ENCODE measurements around the gene STXBP5. TPM values are rescaled to one million over a fixed set of nuclear protein-coding genes. Genes with fewer than 3 reads are reported as not detected.

The STXBP5 gene
- total and polyA plus RNA-seq, 9 of the 15 experiments (the other 6 are each of a cell fraction or from before 2014, with no cell fraction given) = 23.3 to 172 (median 71.5) TPM

- no peaks in the 10 kb centered on the region for H3K79me2 ChIP-seq (ENCODE audit: control insufficient read depth, insufficient read depth, low read length)
- ATAC-seq (no peak), DNase-seq (ENCODE audit: extremely low read depth in 1 of 4, low spot score in 3 of 4) (no peak), FAIRE-seq (no peak)
- no peak overlapping the region for H2AFZ ChIP-seq (ENCODE audit: low read depth, low read length)
- H3K4me2 ChIP-seq (ENCODE audit: insufficient read depth, low read length) = no peak overlapping the region
- no peaks in the 10 kb centered on the region for H3K9me1 ChIP-seq (ENCODE audit: control insufficient read depth, insufficient read depth, low read length)
- no peak overlapping the region for H3K27ac ChIP-seq (ENCODE audit: extremely low read depth, low read depth, low read length)
- peaks cover 16% of the 10 kb centered on the region for H3K36me3 ChIP-seq (ENCODE audit: control insufficient read depth, insufficient read depth, low read length)
- no peaks in the 10 kb centered on the region for H4K20me1 ChIP-seq (replicated peaks; ENCODE audit: control insufficient read depth, insufficient read depth, low read length)
- H3K4me1 ChIP-seq (replicated peaks in 1 of 2; ENCODE audit: control insufficient read depth in 2 of 2, insufficient read depth in 2 of 2, low read length in 2 of 2) = peaks cover 6 to 30% of the 10 kb centered on the region in 2 experiments
- CTCF ChIA-PET (ENCODE audit: low intra/inter-chr PET ratio) = no interaction called here
- H3K9me3 ChIP-seq (replicated peaks; ENCODE audit: control insufficient read depth, insufficient read depth, low read depth, low read length) = peaks cover 4% of the 10 kb centered on the region
- no peaks in the 10 kb centered on the region for H3K27me3 ChIP-seq (ENCODE audit: control insufficient read depth in 2 of 2, insufficient read depth in 2 of 2, low read length in 2 of 2)
- no TSS peak for BruUV-seq (replicated peaks)
- H3K9ac ChIP-seq (ENCODE audit: insufficient read depth in 1 of 2, low read depth in 2 of 2, low read length in 2 of 2) = no peak overlapping the region
- WGBS (ENCODE audit: insufficient coverage, low coverage, missing lambda C conversion rate) = 73% methylated on average over 4 of the region's 4 CpGs
- intact Hi-C loops (cut with micrococcal nuclease) (loop anchor here (2.0 kb wide), 1 partner anchor 281 kb away; no protein-coding TSS in a partner anchor), in situ Hi-C loops (cut with MboI) (no loop called here)
- H3K4me3 ChIP-seq = no peak overlapping the region
- POLR2A ChIA-PET = interaction anchor here (1.4 kb wide), 1 partner anchor 11 kb away, joined by 3 read pairs; no protein-coding TSS in a partner anchor
- no peak for TF ChIP-seq ZNF57 (CRISPR knock-in tag; IDR thresholded peaks at IDR 0.05)
- TF ChIP-seq CXXC5 (CRISPR knock-in tag; IDR thresholded peaks at IDR 0.05) = no peak
- TF ChIP-seq PKNOX1 (IDR thresholded peaks at IDR 0.05) = peak; percentile 91
- TF ChIP-seq PBX2 (CRISPR knock-in tag; IDR thresholded peaks at IDR 0.05; ENCODE audit: low read depth) = no peak
- TF ChIP-seq PBX2 (tag; conservative IDR thresholded peaks at IDR 0.05; ENCODE audit: low read depth) = 0 out of 2 replicates have a peak, but pooled peaks have one; percentile 44
- no peak for TF ChIP-seq CREB3 (tag; conservative IDR thresholded peaks at IDR 0.05; ENCODE audit: low read depth)
- no peak for TF ChIP-seq ZZZ3 (IDR thresholded peaks at IDR 0.05)
- TF ChIP-seq EP300 (IDR thresholded peaks at IDR 0.05; ENCODE audit: low read length) = no peak
- no peak for TF ChIP-seq DPF2 (IDR thresholded peaks at IDR 0.05)
- 0 out of 2 replicates have a peak, but pooled peaks have one; percentile 2 for TF ChIP-seq DDX20 (tag; IDR thresholded peaks at IDR 0.05; ENCODE audit: low read depth)
- TF ChIP-seq ZNF696 (CRISPR knock-in tag; conservative IDR thresholded peaks at IDR 0.05) = no peak
- no peak for TF ChIP-seq MLX (CRISPR knock-in tag; conservative IDR thresholded peaks at IDR 0.05)
- TF ChIP-seq STAT6 (CRISPR knock-in tag; IDR thresholded peaks at IDR 0.05) = no peak
Measured at GRCh38 chr6:147167576-147168461, 36.4 kb upstream of the STXBP5 start.

Measured in K562 (cell line).